HCT116 (cell line): Measurements from ENCODE around the gene PGAP3. TPM values are rescaled to one million over a fixed set of nuclear protein-coding genes. Genes with fewer than 3 reads are reported as not detected.

ENCODE experiments used
- ATAC-seq: fragments of 200-7000 bp; cut with Tn5 transposase; 2 replicates; pipeline ENCODE4 v1.9.1; 2020; ENCODE audit warnings: mild to moderate bottlenecking, moderate library complexity
- BruUV-seq: library from RNA; stranded (reverse); fragments of 400-500 nt; replicated peaks from 2 replicates; lab custom pipeline; 2021; lab: Mats Ljungman, UMichigan
- CTCF ChIA-PET: fragments of 300-600 bp; sonication (Branson Sonifier 250); formaldehyde crosslinking; loops from one replicate; lab custom pipeline; 2021; ENCODE audit warnings: antibody characterized with exemption; lab: Charles Lee
- POLR2A ChIA-PET: fragments of 300-600, 350-600 bp; sonication (Branson Sonifier 250); formaldehyde crosslinking; loops from one replicate; lab custom pipeline; 2021; ENCODE audit warnings: antibody characterized with exemption; lab: Charles Lee
- RAD21 ChIA-PET, 2 experiments: fragments of 300-600 bp; sonication (Branson Sonifier 250); formaldehyde crosslinking; loops; one replicate each; lab custom pipeline; 2023; ENCODE audit warnings: low total read pairs in 2 of 2; ENCODE audit not compliant: uncharacterized antibody in 2 of 2, unreplicated experiment in 2 of 2, low non-redundant PET in 1 of 2; lab: Charles Lee
- DNase-seq: peaks from one replicate; pipeline ENCODE4 v3.0.0-alpha.2; 2010; ENCODE audit warnings: low read depth, low spot score
- H2AFZ ChIP-seq: fragments of 200-600 bp; shearing (Covaris generic), sonication (generic); 2 replicates; pipeline ENCODE4 v1.6.1; 2017; ENCODE audit warnings: low read depth, mixed run types, mixed read lengths, antibody characterized with exemption, low read length; ENCODE audit not compliant: poor library complexity, severe bottlenecking
- H3K27ac ChIP-seq: 2 replicates; pipeline ENCODE4 v1.5.1; 2012; ENCODE audit warnings: low read depth, low read length
- H3K27me3 ChIP-seq: fragments of 200-600 bp; sonication (generic); 2 replicates; pipeline ENCODE4 v1.6.1; 2016; ENCODE audit warnings: mixed run types, low read length, mixed read lengths; ENCODE audit not compliant: insufficient read depth
- H3K36me3 ChIP-seq, 2 experiments: fragments of 200-500 bp in 1 of 2; fragments of 200-600 bp in 1 of 2; sonication (Bioruptor generic) in 1 of 2; sonication (generic) in 1 of 2; 2 replicates each; pipeline versions ENCODE4 v1.5.1 to v1.6.1; 2014 to 2016; ENCODE audit warnings: low read length in 2 of 2, inconsistent platforms in 1 of 2, mixed read lengths in 1 of 2, mixed run types in 1 of 2; ENCODE audit not compliant: insufficient read depth in 2 of 2, control insufficient read depth in 1 of 2
- H3K4me1 ChIP-seq, 2 experiments: fragments of 200-600 bp in 1 of 2; sonication (generic) in 1 of 2; 2 replicates each; pipeline versions ENCODE4 v1.5.1 to v1.6.1; 2012 to 2017; ENCODE audit warnings: low read length in 2 of 2, inconsistent platforms in 1 of 2, mild to moderate bottlenecking in 1 of 2, mixed read lengths in 1 of 2, mixed run types in 1 of 2, moderate library complexity in 1 of 2; ENCODE audit not compliant: insufficient read depth in 2 of 2, control insufficient read depth in 1 of 2
- H3K4me2 ChIP-seq: fragments of 200-600 bp; sonication (generic); 2 replicates; pipeline ENCODE4 v1.6.1; 2017; ENCODE audit warnings: mixed run types, low read length, mixed read lengths
- H3K4me3 ChIP-seq, 2 experiments: fragments of 200-600 bp in 1 of 2; sonication (generic) in 1 of 2; replicated peaks in 1 of 2; 2 replicates each; pipeline ENCODE4 v1.5.1; 2011 to 2016; ENCODE audit warnings: low read length in 2 of 2, control low read depth in 1 of 2, low read depth in 1 of 2, mild to moderate bottlenecking in 1 of 2, mixed read lengths in 1 of 2, mixed run types in 1 of 2
- H3K79me2 ChIP-seq: fragments of 200-600 bp; sonication (generic); 2 replicates; pipeline ENCODE4 v1.6.1; 2017; ENCODE audit warnings: mild to moderate bottlenecking, mixed run types, low read length, moderate library complexity, mixed read lengths; ENCODE audit not compliant: insufficient read depth
- H3K9ac ChIP-seq: fragments of 200-600 bp; sonication (generic); 2 replicates; pipeline ENCODE4 v1.6.1; 2016; ENCODE audit warnings: low read length, mixed read lengths
- H3K9me2 ChIP-seq: fragments of 200-600 bp; sonication (generic), shearing (Covaris generic); 2 replicates; pipeline ENCODE4 v1.6.1; 2017; ENCODE audit warnings: mixed run types, mild to moderate bottlenecking, moderate library complexity; ENCODE audit not compliant: insufficient read depth
- H3K9me3 ChIP-seq, 2 experiments: fragments of 200-500 bp in 1 of 2; fragments of 200-600 bp in 1 of 2; sonication (Bioruptor generic) in 1 of 2; sonication (generic) in 1 of 2; 2 replicates each; pipeline ENCODE4 v1.6.1; 2014 to 2017; ENCODE audit warnings: low read length in 2 of 2, mixed read lengths in 2 of 2, inconsistent platforms in 1 of 2, low read depth in 1 of 2, mild to moderate bottlenecking in 1 of 2, mixed run types in 1 of 2, moderate library complexity in 1 of 2; ENCODE audit not compliant: control insufficient read depth in 1 of 2, insufficient read depth in 1 of 2
- H4K20me1 ChIP-seq: fragments of 200-600 bp; sonication (generic), shearing (Covaris generic); 2 replicates; pipeline ENCODE4 v1.6.1; 2017; ENCODE audit warnings: mixed run types, mild to moderate bottlenecking, moderate library complexity; ENCODE audit not compliant: insufficient read depth
- EGR1 ChIP-seq: IDR thresholded peaks from 2 replicates; pipeline ENCODE4 v1.6.1; 2012; ENCODE audit warnings: low read depth
- EZH2phosphoT487 ChIP-seq: fragments of 200-600 bp; IDR thresholded peaks from 2 replicates; pipeline ENCODE4 v1.6.1; 2018; ENCODE audit warnings: antibody characterized with exemption, borderline replicate concordance
- JUND ChIP-seq: IDR thresholded peaks from 2 replicates; pipeline ENCODE4 v1.6.1; 2012
- POLR2A ChIP-seq: IDR thresholded peaks from 2 replicates; pipeline ENCODE4 v1.7.0; 2011; ENCODE audit warnings: borderline replicate concordance; ENCODE audit not compliant: insufficient read depth, insufficient read length; ENCODE audit errors: extremely low read depth
- POLR2AphosphoS5 ChIP-seq: IDR thresholded peaks from 2 replicates; pipeline ENCODE4 v1.6.1; 2011; ENCODE audit warnings: mild to moderate bottlenecking, low read depth, low read length, moderate library complexity
- RAD21 ChIP-seq: IDR thresholded peaks from 2 replicates; pipeline ENCODE4 v1.6.1; 2012; ENCODE audit warnings: low read depth, mild to moderate bottlenecking
- SP1 ChIP-seq: IDR thresholded peaks from 2 replicates; pipeline ENCODE4 v1.6.1; 2012; ENCODE audit warnings: low read depth
- TCF7L2 ChIP-seq: IDR thresholded peaks from 2 replicates; pipeline ENCODE4 v1.7.0; 2011; ENCODE audit warnings: borderline replicate concordance, inconsistent platforms; ENCODE audit not compliant: insufficient read depth, insufficient read length; ENCODE audit errors: extremely low read depth
- YY1 ChIP-seq: IDR thresholded peaks from 2 replicates; pipeline ENCODE4 v1.6.1; 2011; ENCODE audit warnings: low read length, low read depth, moderate library complexity, mild to moderate bottlenecking; ENCODE audit not compliant: insufficient replicate concordance; ENCODE audit errors: extremely low read depth
- ZFX ChIP-seq: fragments of 450-650 bp; IDR thresholded peaks from 2 replicates; pipeline ENCODE4 v1.6.1; 2017
- ZNF274 ChIP-seq: fragments of 200-500 bp; sonication (Bioruptor generic); IDR thresholded peaks from 2 replicates; pipeline ENCODE4 v1.6.1; 2014; ENCODE audit warnings: mild to moderate bottlenecking, low read depth, low read length, inconsistent platforms
- intact Hi-C: fragments of 100-400 bp; cut with micrococcal nuclease; formaldehyde crosslinking; loops from 2 replicates; pipeline ENCODE4 v1.10.0; 2022
- total RNA-seq: library from RNA; stranded (reverse); gene quantifications from one replicate; pipeline ENCODE4 v1.2.1, GENCODE V29; 2021; ENCODE audit not compliant: unreplicated experiment
- TF ChIP-seq, protein P1 (sequence below): IDR thresholded peaks from 2 replicates; pipeline ENCODE4 v1.6.1; 2012

Gene PGAP3
- total RNA-seq, 1 experiment from 2014 or later = 15.2 TPM

DNA sequence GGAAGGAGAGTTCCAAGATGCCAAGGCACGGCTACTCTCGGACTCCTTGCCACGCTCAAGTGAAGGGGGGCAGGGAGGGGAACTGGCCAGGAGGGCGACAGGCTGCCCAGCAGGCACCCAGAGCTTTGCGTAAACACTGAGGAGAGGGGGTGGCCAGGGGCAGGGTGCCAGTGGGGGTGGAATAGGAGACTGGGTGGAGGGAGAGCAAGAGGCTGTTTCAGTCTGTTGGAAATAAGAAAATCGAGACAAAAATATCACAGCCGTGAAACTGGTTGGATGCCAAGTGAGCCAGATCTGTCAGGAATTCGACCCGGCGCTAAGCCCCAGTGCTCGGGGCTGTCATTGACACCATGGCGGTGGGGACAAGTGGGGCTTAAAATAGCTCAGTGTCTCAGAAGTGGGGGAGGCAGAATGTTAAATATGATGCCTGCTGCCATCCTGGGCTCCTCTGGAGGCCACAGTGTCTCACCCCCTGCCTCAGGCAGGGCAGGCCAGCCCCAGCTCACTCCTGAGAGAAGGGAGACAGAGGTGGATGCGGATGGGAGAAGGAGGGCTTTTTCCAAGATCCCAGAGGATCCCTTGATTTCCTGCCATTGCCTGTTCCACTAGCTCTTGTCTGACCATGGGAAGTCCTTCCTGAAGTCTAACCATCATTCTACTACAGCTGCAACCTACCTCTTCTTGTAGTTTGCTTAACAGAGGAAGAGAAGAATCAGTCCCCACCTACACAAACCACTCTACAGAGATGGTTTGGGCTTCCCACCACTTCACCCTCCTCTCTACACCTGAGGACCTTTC lies 10.1 kb downstream of the PGAP3 start:
- no TSS peak for BruUV-seq
- POLR2A ChIA-PET = no interaction called here
- H3K4me1 ChIP-seq = peaks cover 17 to 19% of the 10 kb centered on the region in 2 experiments; a peak in 2 of 4 replicates

DNA sequence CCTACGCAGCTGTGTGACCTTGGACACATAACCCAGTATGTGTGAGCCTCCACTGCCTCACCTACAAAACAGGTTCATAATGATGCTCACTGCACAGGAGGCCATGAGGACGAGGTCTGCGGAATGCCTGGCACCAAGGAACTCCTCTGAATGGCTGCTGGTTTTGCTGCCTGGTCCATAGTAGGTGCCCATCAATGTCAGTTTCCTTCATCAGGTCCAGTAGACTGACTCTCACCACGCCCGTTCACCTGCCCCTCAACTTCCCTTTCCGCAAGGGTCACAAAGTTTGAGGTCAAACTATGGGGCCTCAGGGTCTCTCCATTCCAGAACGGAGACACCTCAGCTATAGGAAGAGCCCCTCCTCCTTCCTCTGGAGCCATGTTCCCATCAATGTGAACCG lies 10.8 kb downstream of the PGAP3 start:
- H3K4me1 ChIP-seq = peaks cover 17 to 19% of the 10 kb centered on the region in 2 experiments; a peak in 2 of 4 replicates
- H3K9me2 ChIP-seq = no peaks in the 10 kb centered on the region
- H3K9me3 ChIP-seq = no peaks in the 10 kb centered on the region
- ATAC-seq (no peak), DNase-seq (no peak)
- no peak overlapping the region for H3K4me2 ChIP-seq
- TF ChIP-seq ZNF274 = no peak
- TF ChIP-seq POLR2A = no peak
- TF ChIP-seq JUND = no peak
- TF ChIP-seq EGR1 = no peak
- no peak for TF ChIP-seq YY1
- no peak for TF ChIP-seq ZFX
- no peak for TF ChIP-seq POLR2AphosphoS5
- TF ChIP-seq, protein P1, sequence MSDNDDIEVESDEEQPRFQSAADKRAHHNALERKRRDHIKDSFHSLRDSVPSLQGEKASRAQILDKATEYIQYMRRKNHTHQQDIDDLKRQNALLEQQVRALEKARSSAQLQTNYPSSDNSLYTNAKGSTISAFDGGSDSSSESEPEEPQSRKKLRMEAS = no peak
- no peak for TF ChIP-seq EZH2phosphoT487
- ChIA-PET RAD21 (no interaction called here), POLR2A (no interaction called here), CTCF (no interaction called here)
- no peak overlapping the region for H2AFZ ChIP-seq
- H3K79me2 ChIP-seq = no peaks in the 10 kb centered on the region
- H3K27ac ChIP-seq = no peak overlapping the region
- BruUV-seq = no TSS peak
- no peaks in the 10 kb centered on the region for H3K36me3 ChIP-seq
- intact Hi-C loops = no loop called here
- H4K20me1 ChIP-seq = no peaks in the 10 kb centered on the region
- no peaks in the 10 kb centered on the region for H3K27me3 ChIP-seq
- no peak overlapping the region for H3K9ac ChIP-seq
- no peak overlapping the region for H3K4me3 ChIP-seq

More for the DNA sequence above, 10.1 kb downstream of the PGAP3 start:
- ChIA-PET RAD21 (no interaction called here), CTCF (interaction anchor here (1.4 kb wide), 1 partner anchor 53 kb away, joined by 3 read pairs; the partner anchor contains the start of gene MIEN1)
- H3K36me3 ChIP-seq = no peaks in the 10 kb centered on the region
- H4K20me1 ChIP-seq = no peaks in the 10 kb centered on the region
- no peak overlapping the region for H3K4me2 ChIP-seq
- TF ChIP-seq SP1 (no peak), RAD21 (no peak), TCF7L2 (no peak)
- H3K9ac ChIP-seq = no peak overlapping the region
- H2AFZ ChIP-seq = no peak overlapping the region
- DNase-seq (no peak), ATAC-seq (no peak)
- no peaks in the 10 kb centered on the region for H3K9me2 ChIP-seq
- H3K27ac ChIP-seq = no peak overlapping the region
- intact Hi-C loops = no loop called here
- H3K4me3 ChIP-seq = no peak overlapping the region
- no peaks in the 10 kb centered on the region for H3K27me3 ChIP-seq
- no peaks in the 10 kb centered on the region for H3K79me2 ChIP-seq
- H3K9me3 ChIP-seq = no peaks in the 10 kb centered on the region
